ENCODE measurements around the gene PHACTR1.

Gene PHACTR1

GRCh38 chr6:12806136-12806535 lies 89.6 kb downstream of the PHACTR1 start:
- Histone ChIP-seq H3K9ac (no peak overlapping the region), H3K4me1 (no peaks in the 10 kb centered on the region), H2AFZ (no peak overlapping the region), H3K27ac (no peak overlapping the region), H3K79me2 (no peaks in the 10 kb centered on the region), H3K9me3 (ENCODE audit: control insufficient read depth, low read length) (no peaks in the 10 kb centered on the region), H3K27me3 (ENCODE audit: control insufficient read depth, insufficient read depth, low read length) (no peaks in the 10 kb centered on the region), H3K4me2 (ENCODE audit: low read length) (no peak overlapping the region), H3K36me3 (ENCODE audit: control insufficient read depth, insufficient read depth, low read length) (no peaks in the 10 kb centered on the region), H3K4me3 (ENCODE audit: low read depth, low read length) (no peak overlapping the region)
- TF ChIP-seq CTCF (IDR thresholded peaks at IDR 0.05) = no peak

GRCh38 chr6:12806796-12807195 lies 90.2 kb downstream of the PHACTR1 start:
- no peaks in the 10 kb centered on the region for H3K4me1 ChIP-seq
- H3K9ac ChIP-seq = no peak overlapping the region
- no peaks in the 10 kb centered on the region for H3K79me2 ChIP-seq
- H3K9me3 ChIP-seq (ENCODE audit: control insufficient read depth, low read length) = no peaks in the 10 kb centered on the region
- no peak overlapping the region for H3K4me3 ChIP-seq (ENCODE audit: low read depth, low read length)
- no peak overlapping the region for H2AFZ ChIP-seq
- no peaks in the 10 kb centered on the region for H3K36me3 ChIP-seq (ENCODE audit: control insufficient read depth, insufficient read depth, low read length)
- no peak overlapping the region for H3K4me2 ChIP-seq (ENCODE audit: low read length)
- H3K27me3 ChIP-seq (ENCODE audit: control insufficient read depth, insufficient read depth, low read length) = no peaks in the 10 kb centered on the region
- TF ChIP-seq CTCF (IDR thresholded peaks at IDR 0.05) = no peak
- no peak overlapping the region for H3K27ac ChIP-seq

GRCh38 chr6:12811519-12811918 lies 95.0 kb downstream of the PHACTR1 start:
- H3K27me3 ChIP-seq (ENCODE audit: control insufficient read depth, insufficient read depth, low read length) = no peaks in the 10 kb centered on the region
- no peak overlapping the region for H3K9ac ChIP-seq
- no peaks in the 10 kb centered on the region for H3K36me3 ChIP-seq (ENCODE audit: control insufficient read depth, insufficient read depth, low read length)
- H3K4me2 ChIP-seq (ENCODE audit: low read length) = no peak overlapping the region
- H3K4me1 ChIP-seq = no peaks in the 10 kb centered on the region
- H3K79me2 ChIP-seq = no peaks in the 10 kb centered on the region
- H3K4me3 ChIP-seq (ENCODE audit: low read depth, low read length) = no peak overlapping the region
- H2AFZ ChIP-seq = no peak overlapping the region
- H3K27ac ChIP-seq = no peak overlapping the region
- H3K9me3 ChIP-seq (ENCODE audit: control insufficient read depth, low read length) = no peaks in the 10 kb centered on the region
- no peak for TF ChIP-seq CTCF (IDR thresholded peaks at IDR 0.05)

- H3K27ac ChIP-seq = no peak overlapping the region
- H3K27me3 ChIP-seq (ENCODE audit: control insufficient read depth, insufficient read depth, low read length) = no peaks in the 10 kb centered on the region
- H2AFZ ChIP-seq = no peak overlapping the region
- no peaks in the 10 kb centered on the region for H3K79me2 ChIP-seq
- H3K4me2 ChIP-seq (ENCODE audit: low read length) = no peak overlapping the region
- TF ChIP-seq CTCF (IDR thresholded peaks at IDR 0.05) = no peak
- H3K4me3 ChIP-seq (ENCODE audit: low read depth, low read length) = no peak overlapping the region
- no peaks in the 10 kb centered on the region for H3K4me1 ChIP-seq
- no peak overlapping the region for H3K9ac ChIP-seq
- H3K9me3 ChIP-seq (ENCODE audit: control insufficient read depth, low read length) = no peaks in the 10 kb centered on the region
- no peaks in the 10 kb centered on the region for H3K36me3 ChIP-seq (ENCODE audit: control insufficient read depth, insufficient read depth, low read length)
These were observed 96.8 kb downstream of the PHACTR1 start for GRCh38 chr6:12813321-12813720.

GRCh38 chr6:12814015-12814414 lies 97.4 kb downstream of the PHACTR1 start:
- Histone ChIP-seq H2AFZ (no peak overlapping the region), H3K4me2 (ENCODE audit: low read length) (no peak overlapping the region), H3K9me3 (ENCODE audit: control insufficient read depth, low read length) (no peaks in the 10 kb centered on the region), H3K36me3 (ENCODE audit: control insufficient read depth, insufficient read depth, low read length) (no peaks in the 10 kb centered on the region), H3K9ac (no peak overlapping the region), H3K4me1 (no peaks in the 10 kb centered on the region), H3K27ac (no peak overlapping the region), H3K4me3 (ENCODE audit: low read depth, low read length) (no peak overlapping the region), H3K27me3 (ENCODE audit: control insufficient read depth, insufficient read depth, low read length) (no peaks in the 10 kb centered on the region), H3K79me2 (no peaks in the 10 kb centered on the region)
- TF ChIP-seq CTCF (IDR thresholded peaks at IDR 0.05) = no peak
